Measurements from ENCODE around the gene CDKN1B.

The CDKN1B gene

DNA sequence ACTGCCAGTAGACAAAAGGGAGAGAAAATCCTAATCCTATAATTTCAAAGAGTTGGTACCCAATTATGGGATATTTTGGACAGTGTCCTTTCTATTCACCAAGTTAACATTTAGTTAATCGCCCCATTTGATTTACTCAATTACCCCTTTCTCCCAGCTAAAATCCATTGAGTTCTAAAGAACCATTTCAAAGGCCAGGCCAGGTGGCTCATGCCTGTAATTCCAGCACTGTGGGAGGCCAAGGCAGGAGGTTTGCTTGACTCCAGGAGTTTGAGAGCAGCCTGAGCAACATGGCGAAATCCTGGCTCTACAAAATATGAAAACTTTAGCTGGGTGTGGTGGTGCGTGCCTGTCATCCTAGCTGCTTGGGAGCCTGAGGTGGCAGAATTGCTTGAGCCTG is 15.7 kb upstream of the CDKN1B start:
- no peak for DNase-seq (ENCODE audit: low spot score)

DNA sequence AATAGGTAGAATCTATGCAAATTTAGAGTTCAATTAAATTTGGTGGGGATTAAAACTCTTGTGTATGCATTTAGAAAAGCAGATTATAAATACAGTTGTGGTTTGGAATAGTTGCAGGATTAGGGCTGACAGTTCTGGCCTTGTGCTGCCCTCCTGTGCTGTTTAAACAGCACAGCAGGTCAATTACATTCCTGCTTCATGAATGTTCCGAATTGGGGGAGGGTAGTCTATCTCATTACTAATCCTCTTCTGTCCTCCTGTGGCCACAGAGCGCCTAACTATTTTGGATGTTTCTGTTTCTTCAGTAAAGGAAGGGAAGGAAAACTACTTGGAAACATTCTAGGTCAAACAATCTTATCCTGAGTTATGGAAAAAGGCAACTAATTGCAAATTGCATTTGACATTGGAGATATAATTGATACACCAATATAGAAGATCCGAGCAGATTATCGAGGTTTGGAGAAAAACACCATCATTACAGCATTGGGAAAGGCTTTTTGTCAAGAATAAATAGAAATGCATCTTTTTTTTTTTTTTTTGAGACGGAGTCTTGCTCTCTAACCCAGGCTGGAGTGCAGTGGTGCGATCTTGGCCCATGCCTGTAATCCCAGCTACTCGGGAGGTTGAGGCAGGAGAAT is 12.5 kb upstream of the CDKN1B start:
- DNase-seq (ENCODE audit: low spot score), result peak; percentile 52

DNA sequence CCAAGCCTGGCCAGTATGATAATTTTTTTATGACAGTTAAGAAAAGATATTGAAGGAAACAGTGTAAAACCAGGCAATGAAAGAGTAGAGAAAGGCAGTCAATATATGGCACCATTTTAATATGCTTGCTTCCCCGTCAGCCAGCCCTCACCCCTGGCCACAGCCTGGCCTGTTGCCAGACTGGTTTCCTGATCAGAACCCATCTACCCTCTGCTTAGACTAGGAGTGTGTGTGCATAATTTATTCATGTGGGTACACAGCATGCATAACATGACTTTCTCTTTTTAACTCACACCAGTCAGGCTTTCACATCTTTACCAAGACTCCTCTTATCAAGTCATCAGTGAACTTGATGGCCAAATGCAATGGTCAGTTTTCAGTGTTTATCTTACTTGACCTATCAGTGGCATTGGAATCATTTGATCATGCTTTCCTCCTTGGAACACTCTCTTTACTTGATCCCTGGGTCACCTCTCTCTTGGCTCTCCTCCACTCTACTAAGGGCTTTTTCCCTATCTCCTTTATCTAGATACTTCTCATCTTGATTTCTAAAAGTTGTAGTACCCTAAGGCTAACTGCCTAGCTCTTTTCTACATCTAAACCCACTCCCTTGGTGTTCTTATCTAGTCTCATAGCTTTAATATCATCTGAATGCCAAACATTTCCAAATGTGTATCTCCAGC is 11.2 kb upstream of the CDKN1B start:
- peak; percentile 84 for DNase-seq (ENCODE audit: low spot score)

DNA sequence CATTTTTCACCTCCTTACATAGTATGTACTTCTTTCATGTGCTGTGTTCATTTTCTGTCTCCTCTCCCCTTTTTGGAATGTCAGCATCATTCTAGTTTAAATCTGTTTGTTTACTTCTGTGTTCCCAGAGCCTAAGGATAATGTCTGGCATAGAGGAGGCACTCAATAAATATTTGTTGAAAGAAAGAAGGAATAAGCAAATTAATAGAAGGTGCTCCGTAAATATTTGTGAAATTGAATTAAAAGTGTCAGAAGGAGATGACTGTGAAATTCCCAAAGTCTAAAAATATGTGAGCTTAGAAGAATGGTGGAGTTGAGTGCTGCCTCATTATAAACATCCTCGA is 3.3 kb upstream of the CDKN1B start:
- DNase-seq (ENCODE audit: low spot score), result no peak

DNA sequence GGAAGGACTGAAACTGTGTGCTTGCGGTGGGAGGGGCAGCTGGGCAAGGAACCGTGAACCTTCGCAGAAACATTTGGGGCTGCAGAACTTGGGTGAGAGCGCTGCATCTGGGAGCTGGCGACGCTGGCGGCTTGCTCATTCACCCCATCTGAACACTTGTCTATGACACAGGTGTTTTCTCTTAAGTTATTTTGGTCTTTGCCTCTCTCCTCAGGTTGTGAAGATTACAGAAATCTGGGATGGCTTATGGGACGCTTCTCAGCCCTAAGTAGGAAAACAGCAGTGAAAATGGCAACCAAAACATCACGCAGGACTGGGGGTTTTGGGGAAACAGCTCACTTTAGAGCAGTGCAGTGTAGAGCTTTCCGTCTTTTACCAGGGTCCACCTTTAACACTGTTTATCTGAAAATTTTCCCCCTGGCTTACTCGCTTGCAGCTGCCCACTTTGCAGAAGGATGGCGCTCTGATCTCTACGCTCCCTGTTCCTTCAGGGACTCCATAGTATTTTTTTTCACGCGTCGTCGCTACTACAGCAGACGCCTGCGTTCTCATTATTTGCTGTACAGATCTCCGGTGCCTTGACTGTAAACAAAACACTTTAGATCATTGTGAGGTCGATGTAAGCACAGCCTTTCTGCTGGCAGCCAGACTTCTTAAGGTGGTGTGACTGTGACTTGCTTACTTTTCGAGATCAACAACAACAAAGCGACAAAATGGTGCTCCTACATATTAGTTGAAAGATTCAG is 2.7 kb upstream of the CDKN1B start:
- peak; percentile 73 for DNase-seq (ENCODE audit: low spot score)

DNA sequence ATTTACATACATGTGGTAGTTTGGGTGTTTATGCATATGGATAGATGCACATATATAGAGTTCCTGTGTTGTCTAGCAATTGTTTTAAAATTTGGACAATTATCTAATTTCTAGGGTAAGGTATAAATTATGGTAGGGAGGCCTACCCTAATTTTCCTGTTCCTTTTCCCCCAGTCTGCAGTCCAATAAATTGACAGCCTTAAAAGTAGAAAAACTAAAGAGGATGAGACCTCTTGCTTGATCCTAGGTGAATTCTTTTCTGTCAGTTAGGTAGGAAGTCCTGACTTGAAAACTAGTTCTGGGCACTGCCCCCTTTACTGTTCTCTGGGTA is 2.1 kb upstream of the CDKN1B start:
- no peak for DNase-seq (ENCODE audit: low spot score)

DNA sequence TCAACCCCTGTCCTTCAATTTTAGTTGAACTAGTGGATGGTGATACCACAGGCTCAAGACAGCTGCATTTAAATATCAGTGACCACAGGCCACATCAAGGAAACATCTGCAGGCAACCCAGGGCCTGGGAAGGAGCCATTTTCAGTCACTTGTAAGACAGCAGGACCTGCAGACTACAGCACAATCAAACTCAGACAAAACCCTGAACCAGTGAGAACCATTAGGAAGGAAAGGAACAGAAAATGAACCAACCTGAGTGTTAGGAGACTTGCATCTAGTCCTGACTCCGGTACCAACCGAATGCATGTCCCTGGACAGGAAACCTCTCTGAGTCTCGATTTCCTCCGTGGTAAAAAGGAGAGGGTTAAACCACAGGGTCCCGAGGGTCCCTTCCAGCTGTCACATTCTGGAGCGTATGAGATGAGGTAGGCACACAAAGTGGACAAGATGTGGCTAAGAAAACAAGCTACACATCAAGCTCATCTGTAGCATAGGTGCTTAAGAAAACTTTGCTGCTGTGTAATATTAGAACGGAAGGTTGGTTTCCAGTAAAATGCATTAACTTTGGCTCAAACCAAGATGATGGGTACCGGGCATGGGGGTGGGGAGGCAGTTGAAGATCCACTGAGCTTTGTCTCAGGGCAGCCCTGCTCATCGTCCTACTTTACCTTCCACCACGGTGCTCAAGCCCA is 1.6 kb upstream of the CDKN1B start:
- peak; percentile 23 for DNase-seq (ENCODE audit: low spot score)

DNA sequence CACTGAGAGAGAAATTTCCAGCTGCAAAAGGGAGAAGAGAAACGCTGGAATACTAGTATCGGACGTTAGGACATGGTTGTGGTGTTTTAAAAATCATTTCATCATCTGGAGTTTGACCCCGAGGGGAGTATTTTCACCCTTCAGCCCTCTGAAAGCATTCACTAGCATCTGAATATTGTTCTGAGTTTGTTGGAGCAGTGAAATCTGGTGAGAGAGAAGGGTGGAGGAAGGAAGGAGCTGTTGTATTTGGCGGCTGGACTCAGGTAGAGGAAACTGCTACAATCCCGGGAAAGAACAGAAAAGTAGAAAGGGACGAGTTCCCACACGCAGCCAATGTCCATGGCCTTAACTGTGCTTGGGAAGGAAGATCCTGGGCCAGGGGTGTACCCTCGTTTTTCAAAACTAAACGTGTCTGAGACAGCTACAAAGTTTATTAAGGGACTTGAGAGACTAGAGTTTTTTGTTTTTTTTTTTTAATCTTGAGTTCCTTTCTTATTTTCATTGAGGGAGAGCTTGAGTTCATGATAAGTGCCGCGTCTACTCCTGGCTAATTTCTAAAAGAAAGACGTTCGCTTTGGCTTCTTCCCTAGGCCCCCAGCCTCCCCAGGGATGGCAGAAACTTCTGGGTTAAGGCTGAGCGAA is 896 bp upstream of the CDKN1B start:
- DNase-seq (ENCODE audit: low spot score), result no peak

DNA sequence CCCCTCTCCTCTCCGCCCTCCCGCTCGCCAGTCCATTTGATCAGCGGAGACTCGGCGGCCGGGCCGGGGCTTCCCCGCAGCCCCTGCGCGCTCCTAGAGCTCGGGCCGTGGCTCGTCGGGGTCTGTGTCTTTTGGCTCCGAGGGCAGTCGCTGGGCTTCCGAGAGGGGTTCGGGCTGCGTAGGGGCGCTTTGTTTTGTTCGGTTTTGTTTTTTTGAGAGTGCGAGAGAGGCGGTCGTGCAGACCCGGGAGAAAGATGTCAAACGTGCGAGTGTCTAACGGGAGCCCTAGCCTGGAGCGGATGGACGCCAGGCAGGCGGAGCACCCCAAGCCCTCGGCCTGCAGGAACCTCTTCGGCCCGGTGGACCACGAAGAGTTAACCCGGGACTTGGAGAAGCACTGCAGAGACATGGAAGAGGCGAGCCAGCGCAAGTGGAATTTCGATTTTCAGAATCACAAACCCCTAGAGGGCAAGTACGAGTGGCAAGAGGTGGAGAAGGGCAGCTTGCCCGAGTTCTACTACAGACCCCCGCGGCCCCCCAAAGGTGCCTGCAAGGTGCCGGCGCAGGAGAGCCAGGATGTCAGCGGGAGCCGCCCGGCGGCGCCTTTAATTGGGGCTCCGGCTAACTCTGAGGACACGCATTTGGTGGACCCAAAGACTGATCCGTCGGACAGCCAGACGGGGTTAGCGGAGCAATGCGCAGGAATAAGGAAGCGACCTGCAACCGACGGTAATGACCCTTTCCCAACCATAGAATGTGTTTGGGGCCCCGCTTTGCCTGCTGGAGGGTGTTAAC is 615 bp downstream of the CDKN1B start:
- peak; percentile 18 for DNase-seq (ENCODE audit: low spot score)

DNA sequence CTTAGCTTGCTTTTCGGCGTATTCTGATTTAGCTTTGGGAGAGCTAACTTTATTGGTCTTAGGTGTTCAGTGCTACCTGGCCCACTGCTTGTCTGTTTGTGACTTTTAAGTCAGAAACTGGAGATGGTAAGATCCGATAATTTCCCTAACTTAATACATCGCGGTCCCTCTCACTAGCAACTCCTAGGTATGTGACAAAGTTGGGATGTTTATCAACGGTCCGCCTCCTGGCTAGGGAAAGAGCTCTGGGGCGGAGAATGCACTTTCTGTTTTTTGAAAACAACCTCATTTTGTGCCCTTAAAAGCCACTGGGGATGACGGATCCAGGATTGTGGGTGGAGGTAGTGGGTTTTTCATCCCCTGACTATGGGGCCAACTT is 1.2 kb downstream of the CDKN1B start:
- DNase-seq (ENCODE audit: low spot score), result no peak

DNA sequence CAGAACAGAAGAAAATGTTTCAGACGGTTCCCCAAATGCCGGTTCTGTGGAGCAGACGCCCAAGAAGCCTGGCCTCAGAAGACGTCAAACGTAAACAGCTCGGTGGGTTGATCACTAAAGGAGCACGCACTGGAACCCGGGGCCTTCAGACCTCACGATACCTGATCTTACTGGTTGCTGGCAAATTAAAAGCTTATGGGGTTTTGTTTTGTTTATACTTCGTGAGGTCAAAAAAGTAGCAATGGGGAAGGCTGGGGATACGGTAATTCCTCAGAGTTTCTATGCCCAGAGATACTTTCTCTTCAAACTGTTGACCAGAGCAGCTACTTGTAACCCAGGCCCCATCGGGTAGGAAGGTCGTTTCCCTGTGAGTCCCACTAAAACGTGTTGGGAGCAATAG is 1.7 kb downstream of the CDKN1B start:
- DNase-seq (ENCODE audit: low spot score), result no peak

DNA sequence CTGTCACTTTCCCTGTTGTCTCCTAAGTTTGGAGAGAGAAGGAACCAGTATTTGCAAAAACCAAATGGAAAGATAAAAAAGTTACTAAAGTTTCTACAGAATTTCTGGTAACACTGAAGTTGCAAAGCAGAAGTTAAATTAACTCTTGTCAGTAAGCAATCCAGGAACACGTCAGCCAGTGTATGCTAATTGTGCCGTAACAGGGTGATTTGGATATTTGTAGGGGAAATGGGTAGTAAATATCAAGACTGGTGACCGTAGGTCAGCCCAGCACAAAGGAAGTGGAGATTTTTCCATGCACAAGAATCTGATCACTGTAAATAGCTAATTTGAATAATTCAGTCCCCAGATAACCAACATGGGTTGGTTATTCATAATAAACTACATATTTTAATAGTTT is 2.3 kb downstream of the CDKN1B start:
- DNase-seq (ENCODE audit: low spot score), result peak; percentile 23

DNA sequence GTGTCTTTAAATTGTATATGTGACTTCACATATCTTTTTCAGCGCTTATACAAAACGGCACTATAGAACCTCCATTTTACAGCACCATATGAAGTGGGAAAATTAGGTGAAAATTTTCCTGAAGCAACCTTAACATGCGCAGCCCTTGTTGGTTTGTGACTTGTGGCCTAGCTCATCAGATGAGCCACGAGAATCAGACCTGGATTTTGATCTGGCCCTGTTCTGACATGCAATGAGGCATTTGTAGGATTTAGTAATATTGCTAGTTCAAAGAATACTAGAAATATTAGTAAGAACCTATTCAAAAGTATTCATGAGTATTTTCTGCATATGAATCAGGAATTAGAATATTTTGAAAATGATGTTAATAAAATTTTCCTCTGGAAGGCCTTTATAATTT is 2.9 kb downstream of the CDKN1B start:
- DNase-seq (ENCODE audit: low spot score), result no peak

DNA sequence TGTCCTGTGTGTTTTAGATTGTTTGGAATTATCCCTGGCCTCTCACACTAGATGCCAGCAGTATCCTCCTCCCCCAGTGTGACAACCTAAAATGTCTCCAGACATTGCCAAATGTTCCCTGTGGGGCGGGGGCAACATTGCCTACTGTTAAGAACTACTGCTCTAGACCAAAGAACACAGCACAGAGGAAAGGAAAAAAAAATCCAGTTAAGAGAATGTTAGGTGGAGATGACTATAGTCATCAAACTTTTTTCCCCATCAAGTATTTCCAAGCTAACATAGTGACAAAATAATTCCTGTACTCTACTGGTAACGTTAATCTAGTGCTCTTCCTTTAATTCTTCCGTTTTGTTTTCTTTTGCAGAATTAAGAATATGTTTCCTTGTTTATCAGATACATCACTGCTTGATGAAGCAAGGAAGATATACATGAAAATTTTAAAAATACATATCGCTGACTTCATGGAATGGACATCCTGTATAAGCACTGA is 3.5 kb downstream of the CDKN1B start:
- no peak for DNase-seq (ENCODE audit: low spot score)

DNA sequence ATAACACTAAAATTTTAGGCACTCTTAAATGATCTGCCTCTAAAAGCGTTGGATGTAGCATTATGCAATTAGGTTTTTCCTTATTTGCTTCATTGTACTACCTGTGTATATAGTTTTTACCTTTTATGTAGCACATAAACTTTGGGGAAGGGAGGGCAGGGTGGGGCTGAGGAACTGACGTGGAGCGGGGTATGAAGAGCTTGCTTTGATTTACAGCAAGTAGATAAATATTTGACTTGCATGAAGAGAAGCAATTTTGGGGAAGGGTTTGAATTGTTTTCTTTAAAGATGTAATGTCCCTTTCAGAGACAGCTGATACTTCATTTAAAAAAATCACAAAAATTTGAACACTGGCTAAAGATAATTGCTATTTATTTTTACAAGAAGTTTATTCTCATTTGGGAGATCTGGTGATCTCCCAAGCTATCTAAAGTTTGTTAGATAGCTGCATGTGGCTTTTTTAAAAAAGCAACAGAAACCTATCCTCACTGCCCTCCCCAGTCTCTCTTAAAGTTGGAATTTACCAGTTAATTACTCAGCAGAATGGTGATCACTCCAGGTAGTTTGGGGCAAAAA is 4.1 kb downstream of the CDKN1B start:
- DNase-seq (ENCODE audit: low spot score), result peak; percentile 38

DNA sequence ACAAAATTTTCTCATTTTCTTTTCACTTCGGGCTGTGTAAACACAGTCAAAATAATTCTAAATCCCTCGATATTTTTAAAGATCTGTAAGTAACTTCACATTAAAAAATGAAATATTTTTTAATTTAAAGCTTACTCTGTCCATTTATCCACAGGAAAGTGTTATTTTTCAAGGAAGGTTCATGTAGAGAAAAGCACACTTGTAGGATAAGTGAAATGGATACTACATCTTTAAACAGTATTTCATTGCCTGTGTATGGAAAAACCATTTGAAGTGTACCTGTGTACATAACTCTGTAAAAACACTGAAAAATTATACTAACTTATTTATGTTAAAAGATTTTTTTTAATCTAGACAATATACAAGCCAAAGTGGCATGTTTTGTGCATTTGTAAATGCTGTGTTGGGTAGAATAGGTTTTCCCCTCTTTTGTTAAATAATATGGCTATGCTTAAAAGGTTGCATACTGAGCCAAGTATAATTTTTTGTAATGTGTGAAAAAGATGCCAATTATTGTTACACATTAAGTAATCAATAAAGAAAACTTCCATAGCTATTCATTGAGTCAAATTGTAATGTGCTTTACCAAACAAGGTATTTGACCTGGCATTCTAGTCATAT is 4.8 kb downstream of the CDKN1B start:
- DNase-seq (ENCODE audit: low spot score), result no peak

DNA sequence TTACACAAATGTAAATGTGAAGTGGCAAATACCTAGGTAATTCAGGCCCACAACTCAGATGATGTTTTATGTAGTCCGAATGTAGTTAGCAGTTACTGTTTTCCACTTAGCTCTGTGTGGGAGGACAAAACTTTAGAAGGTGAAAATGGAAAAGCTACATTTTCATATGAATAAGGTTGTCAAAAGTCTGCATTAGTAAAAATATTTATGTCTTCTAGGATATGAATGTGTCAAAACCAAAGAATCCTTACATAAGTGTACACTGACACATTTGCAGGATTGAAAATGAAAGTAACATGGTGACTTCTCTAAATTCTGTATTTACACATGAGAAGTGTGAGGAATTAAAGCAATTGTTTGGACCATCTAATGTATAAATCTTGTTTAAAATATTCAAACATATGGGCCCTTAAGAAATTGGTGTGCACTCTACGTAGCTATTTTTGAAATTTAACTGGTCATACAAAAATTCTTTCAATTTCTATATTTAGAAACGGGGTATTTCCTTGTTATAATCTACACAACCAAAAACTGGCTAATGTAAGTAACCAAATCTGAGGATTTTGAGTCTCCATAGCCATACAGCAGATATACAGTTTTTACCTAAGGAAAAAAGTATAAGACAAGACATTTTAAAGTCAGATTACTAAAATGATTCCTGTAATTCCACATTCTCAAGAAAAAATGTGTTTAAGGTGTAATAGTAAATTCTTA is 5.4 kb downstream of the CDKN1B start:
- peak; percentile 18 for DNase-seq (ENCODE audit: low spot score)

DNA sequence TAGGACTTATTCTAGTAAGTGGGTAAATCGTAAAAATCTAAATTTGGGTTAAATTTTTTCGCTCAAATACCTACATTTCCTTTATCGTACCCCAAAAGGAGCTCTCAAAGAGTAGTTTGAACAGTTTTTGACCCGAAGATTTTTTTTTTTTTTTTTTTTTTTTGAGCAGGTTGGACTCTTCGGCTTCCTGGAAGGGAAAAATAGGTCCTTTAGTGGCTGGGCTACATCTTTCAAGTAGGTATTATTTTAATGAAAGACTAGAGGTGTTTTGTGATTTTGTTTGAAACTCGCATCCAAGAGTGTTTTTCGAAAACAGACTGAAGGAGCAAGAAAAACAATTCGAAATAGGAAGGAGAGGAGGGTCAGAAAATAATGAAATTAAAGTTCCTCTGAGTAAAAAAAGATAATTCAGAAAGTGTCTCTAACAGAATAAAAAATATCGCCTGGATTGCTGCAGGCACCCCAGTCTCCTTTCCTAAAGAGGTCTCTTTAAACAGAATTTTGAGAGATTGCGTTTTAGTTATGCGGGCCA is 6.0 kb downstream of the CDKN1B start:
- peak; percentile 19 for DNase-seq (ENCODE audit: low spot score)

DNA sequence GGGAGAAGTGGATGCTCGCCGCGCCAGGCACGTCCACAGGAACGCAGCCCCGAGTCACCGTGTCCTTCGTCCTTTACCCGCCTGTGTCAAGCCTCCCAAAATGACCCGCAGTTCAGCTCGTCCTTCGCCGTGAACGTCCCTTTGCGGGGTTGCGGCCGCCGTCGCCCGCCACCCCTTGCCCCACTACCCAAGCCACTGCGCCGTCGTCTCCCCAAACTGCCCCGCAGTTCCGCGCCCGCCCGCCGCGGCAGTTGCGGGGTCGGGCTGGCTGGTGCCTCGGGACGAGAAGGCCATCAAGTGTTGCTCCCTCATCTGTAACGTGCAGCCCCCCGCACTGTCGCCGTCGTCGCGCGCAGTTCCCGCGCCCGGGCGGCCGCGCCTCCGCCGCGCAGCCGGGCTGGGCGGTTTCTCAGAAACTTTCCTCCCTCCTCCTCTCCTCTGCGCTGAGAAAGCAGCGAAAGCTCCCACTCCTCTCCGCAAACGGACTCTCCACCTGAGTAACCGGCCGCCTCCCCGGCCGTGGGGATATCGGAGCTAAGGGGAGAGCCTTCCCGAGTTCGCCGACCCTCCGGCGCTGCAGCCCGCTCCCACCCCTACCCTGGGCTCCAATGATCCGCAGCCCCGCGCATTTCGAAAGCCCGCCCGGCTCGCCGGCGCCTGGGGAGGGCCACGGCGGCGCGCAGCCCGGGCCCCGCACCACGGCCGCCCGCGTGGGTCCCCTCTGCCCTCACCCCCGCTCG is 6.7 kb downstream of the CDKN1B start:
- peak; percentile 46 for DNase-seq (ENCODE audit: low spot score)

Measured in CD4-positive, alpha-beta T cell treated with Interleukin-15 for 4 hours (primary cell).